ENCODE data around the gene RECK.

RECK gene

GRCh38 chr9:36116593-36116992 lies 79.9 kb downstream of the RECK start:
- no peaks in the 10 kb centered on the region for H3K9me3 ChIP-seq
- TF ChIP-seq CTCF (IDR thresholded peaks at IDR 0.05), result no peak
- no peaks in the 10 kb centered on the region for H3K27me3 ChIP-seq
- H3K27ac ChIP-seq, result no peak overlapping the region
- no peaks in the 10 kb centered on the region for H3K36me3 ChIP-seq
- H3K4me1 ChIP-seq (ENCODE audit: control insufficient read depth in 1 of 2, insufficient read depth in 1 of 2, low read depth in 1 of 2, low read length in 1 of 2), result no peaks in the 10 kb centered on the region
- no peak overlapping the region for H3K4me3 ChIP-seq (ENCODE audit: low read depth in 1 of 2, low read length in 1 of 2)

- H3K4me3 ChIP-seq (ENCODE audit: low read depth in 1 of 2, low read length in 1 of 2), result no peak overlapping the region
- H3K4me1 ChIP-seq (ENCODE audit: control insufficient read depth in 1 of 2, insufficient read depth in 1 of 2, low read depth in 1 of 2, low read length in 1 of 2), result peaks cover 6 to 7% of the 10 kb centered on the region in 2 experiments
- H3K27me3 ChIP-seq, result no peaks in the 10 kb centered on the region
- no peaks in the 10 kb centered on the region for H3K9me3 ChIP-seq
- H3K36me3 ChIP-seq, result no peaks in the 10 kb centered on the region
- H3K27ac ChIP-seq, result no peak overlapping the region
- TF ChIP-seq CTCF (IDR thresholded peaks at IDR 0.05), result no peak
These were observed 81.5 kb downstream of the RECK start for GRCh38 chr9:36118201-36118600.

- Histone ChIP-seq H3K4me3 (ENCODE audit: low read depth in 1 of 2, low read length in 1 of 2) (no peak overlapping the region), H3K27ac (no peak overlapping the region), H3K36me3 (no peaks in the 10 kb centered on the region), H3K27me3 (no peaks in the 10 kb centered on the region), H3K9me3 (no peaks in the 10 kb centered on the region), H3K4me1 (ENCODE audit: control insufficient read depth in 1 of 2, insufficient read depth in 1 of 2, low read depth in 1 of 2, low read length in 1 of 2) (peaks cover 11 to 12% of the 10 kb centered on the region in 2 experiments)
- no peak for TF ChIP-seq CTCF (IDR thresholded peaks at IDR 0.05)
These were observed 82.0 kb downstream of the RECK start for GRCh38 chr9:36118706-36119105.

- TF ChIP-seq CTCF (IDR thresholded peaks at IDR 0.05), result no peak
- Histone ChIP-seq H3K27ac (no peak overlapping the region), H3K27me3 (no peaks in the 10 kb centered on the region), H3K36me3 (no peaks in the 10 kb centered on the region), H3K4me3 (ENCODE audit: low read depth in 1 of 2, low read length in 1 of 2) (no peak overlapping the region), H3K4me1 (ENCODE audit: control insufficient read depth in 1 of 2, insufficient read depth in 1 of 2, low read depth in 1 of 2, low read length in 1 of 2) (peaks cover 14 to 17% of the 10 kb centered on the region in 2 experiments), H3K9me3 (no peaks in the 10 kb centered on the region)
These were observed 82.8 kb downstream of the RECK start for GRCh38 chr9:36119476-36119875.

GRCh38 chr9:36120705-36121104 lies 84.0 kb downstream of the RECK start:
- no peak overlapping the region for H3K27ac ChIP-seq
- no peaks in the 10 kb centered on the region for H3K9me3 ChIP-seq
- H3K36me3 ChIP-seq, result no peaks in the 10 kb centered on the region
- no peak for TF ChIP-seq CTCF (IDR thresholded peaks at IDR 0.05)
- no peaks in the 10 kb centered on the region for H3K27me3 ChIP-seq
- H3K4me1 ChIP-seq (ENCODE audit: control insufficient read depth in 1 of 2, insufficient read depth in 1 of 2, low read depth in 1 of 2, low read length in 1 of 2), result peaks cover 18 to 24% of the 10 kb centered on the region in 2 experiments
- no peak overlapping the region for H3K4me3 ChIP-seq (ENCODE audit: low read depth in 1 of 2, low read length in 1 of 2)

GRCh38 chr9:36121971-36122370 lies 85.3 kb downstream of the RECK start:
- Histone ChIP-seq H3K27me3 (no peaks in the 10 kb centered on the region), H3K9me3 (no peaks in the 10 kb centered on the region), H3K36me3 (no peaks in the 10 kb centered on the region), H3K4me1 (ENCODE audit: control insufficient read depth in 1 of 2, insufficient read depth in 1 of 2, low read depth in 1 of 2, low read length in 1 of 2) (peaks cover 31 to 37% of the 10 kb centered on the region in 2 experiments), H3K27ac (no peak overlapping the region), H3K4me3 (ENCODE audit: low read depth in 1 of 2, low read length in 1 of 2) (no peak overlapping the region)
- no peak for TF ChIP-seq CTCF (IDR thresholded peaks at IDR 0.05)

Data from neutrophil (primary cell).